Activated T-helper 17 cell treated with anti-CD3 and anti-CD28 coated beads, Interleukin-2, amount 50 U/mL, for 72 hours (primary cell): ENCODE measurements around the gene CRKL. TPM values are rescaled to one million over a fixed set of nuclear protein-coding genes. Genes with fewer than 3 reads are reported as not detected.

Source experiments
- ATAC-seq: fragments of 150-1000 bp; cut with Tn5 transposase; replicated peaks from 2 replicates; pipeline ENCODE4 v1.10.0; 2021; ENCODE audit warnings: mild to moderate bottlenecking, moderate library complexity
- H3K27ac Mint-ChIP-seq: one replicate; pipeline ENCODE4 v1.8.0; 2022; ENCODE audit warnings: mixed read lengths
- H3K27me3 Mint-ChIP-seq: one replicate; pipeline ENCODE4 v1.8.0; 2022; ENCODE audit warnings: mixed read lengths
- H3K36me3 Mint-ChIP-seq: one replicate; pipeline ENCODE4 v1.8.0; 2022; ENCODE audit warnings: low read depth, mild to moderate bottlenecking, mixed read lengths
- H3K4me1 Mint-ChIP-seq: one replicate; pipeline ENCODE4 v1.8.0; 2022; ENCODE audit warnings: mixed read lengths
- H3K4me3 Mint-ChIP-seq: one replicate; pipeline ENCODE4 v1.8.0; 2022; ENCODE audit warnings: mild to moderate bottlenecking, mixed read lengths
- H3K9me3 Mint-ChIP-seq: one replicate; pipeline ENCODE4 v1.8.0; 2022; ENCODE audit warnings: mixed read lengths
- total RNA-seq, 2 donors: library from RNA; stranded (reverse); gene quantifications; one replicate each; pipeline ENCODE4 v1.2.3, GENCODE V29; 2022

CRKL gene
- total RNA-seq, 2 donors from 2014 or later: 88.5 to 145 TPM

- Mint-ChIP-seq H3K4me1 (peaks cover 21% of the 10 kb centered on the region), H3K9me3 (no peaks in the 10 kb centered on the region), H3K27ac (no peak overlapping the region), H3K4me3 (no peak overlapping the region), H3K27me3 (no peaks in the 10 kb centered on the region), H3K36me3 (peaks cover 98% of the 10 kb centered on the region)
- no peak for ATAC-seq
Observed at GRCh38 chr22:20948450-20948849, 31.2 kb downstream of the CRKL start.

GRCh38 chr22:20948989-20949388 is 31.8 kb downstream of the CRKL start:
- peaks cover 17% of the 10 kb centered on the region for H3K4me1 Mint-ChIP-seq
- H3K27me3 Mint-ChIP-seq: no peaks in the 10 kb centered on the region
- peaks cover 98% of the 10 kb centered on the region for H3K36me3 Mint-ChIP-seq
- no peak overlapping the region for H3K27ac Mint-ChIP-seq
- H3K9me3 Mint-ChIP-seq: no peaks in the 10 kb centered on the region
- no peak for ATAC-seq
- no peak overlapping the region for H3K4me3 Mint-ChIP-seq

DNA sequence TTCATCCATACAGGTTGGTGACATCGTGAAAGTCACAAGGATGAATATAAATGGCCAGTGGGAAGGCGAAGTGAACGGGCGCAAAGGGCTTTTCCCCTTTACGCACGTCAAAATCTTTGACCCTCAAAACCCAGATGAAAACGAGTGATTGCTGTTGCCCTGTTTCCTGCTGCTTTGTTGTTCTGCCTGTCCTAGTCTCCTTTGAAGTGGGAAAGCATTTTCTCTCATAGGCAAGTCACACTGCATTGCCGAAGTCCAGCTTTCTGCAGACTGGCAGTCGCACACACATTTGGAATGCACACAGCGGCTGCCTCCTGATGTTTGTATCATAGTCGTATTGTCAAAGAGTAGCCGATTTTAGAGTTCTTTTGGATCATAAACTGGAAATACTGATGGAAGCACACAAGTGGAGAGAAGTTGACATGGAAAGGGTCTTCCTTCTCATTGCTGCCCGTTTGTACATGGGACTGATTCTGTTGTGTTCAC is 32.5 kb downstream of the CRKL start:
- Mint-ChIP-seq H3K27ac (no peak overlapping the region), H3K4me3 (no peak overlapping the region), H3K9me3 (no peaks in the 10 kb centered on the region)

DNA sequence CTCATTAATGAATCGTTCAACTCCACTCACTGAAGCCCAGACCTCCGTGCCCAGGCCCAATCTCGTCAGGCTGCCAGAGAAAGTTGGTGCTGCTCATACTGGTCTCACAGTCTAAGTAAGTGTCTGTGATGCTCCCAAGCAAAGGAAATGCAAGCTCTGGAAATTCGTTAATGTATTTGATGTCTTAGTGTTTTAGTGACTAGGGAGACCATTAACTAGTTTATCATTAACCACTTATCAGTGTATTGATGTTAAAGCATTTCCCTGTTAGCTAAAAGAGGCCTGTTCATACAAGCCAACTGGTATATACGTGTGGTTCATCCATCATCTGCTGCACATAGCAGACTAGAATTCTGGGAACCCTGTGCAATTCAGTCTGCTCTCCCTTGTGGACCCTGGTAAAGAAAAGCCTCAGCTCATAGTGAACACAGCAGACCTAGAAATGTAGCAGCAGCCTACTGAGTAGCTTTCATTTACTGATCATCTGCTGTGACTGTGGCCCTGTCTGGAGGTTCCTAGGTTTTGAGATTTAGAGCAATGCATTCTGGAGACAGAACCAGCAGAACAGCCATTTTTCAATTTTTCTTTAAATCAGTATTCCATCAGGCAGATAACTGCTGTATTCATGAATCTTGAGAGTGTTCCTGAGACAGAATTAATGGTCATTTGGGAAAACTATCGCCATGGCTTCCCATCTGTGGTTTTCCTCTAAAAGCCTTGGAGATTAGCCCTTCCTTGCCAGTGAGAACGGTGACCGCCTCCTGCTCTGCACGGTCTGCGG is 34.1 kb downstream of the CRKL start:
- ATAC-seq: no peak
- H3K9me3 Mint-ChIP-seq: no peaks in the 10 kb centered on the region
- no peaks in the 10 kb centered on the region for H3K27me3 Mint-ChIP-seq
- no peak overlapping the region for H3K4me3 Mint-ChIP-seq
- H3K4me1 Mint-ChIP-seq: peaks cover 5% of the 10 kb centered on the region
- no peak overlapping the region for H3K27ac Mint-ChIP-seq
- H3K36me3 Mint-ChIP-seq: peaks cover 84% of the 10 kb centered on the region

More for the DNA sequence above, 32.5 kb downstream of the CRKL start:
- H3K36me3 Mint-ChIP-seq: peaks cover 96% of the 10 kb centered on the region
- H3K4me1 Mint-ChIP-seq: peaks cover 17% of the 10 kb centered on the region
- ATAC-seq: no peak
- H3K27me3 Mint-ChIP-seq: no peaks in the 10 kb centered on the region

DNA sequence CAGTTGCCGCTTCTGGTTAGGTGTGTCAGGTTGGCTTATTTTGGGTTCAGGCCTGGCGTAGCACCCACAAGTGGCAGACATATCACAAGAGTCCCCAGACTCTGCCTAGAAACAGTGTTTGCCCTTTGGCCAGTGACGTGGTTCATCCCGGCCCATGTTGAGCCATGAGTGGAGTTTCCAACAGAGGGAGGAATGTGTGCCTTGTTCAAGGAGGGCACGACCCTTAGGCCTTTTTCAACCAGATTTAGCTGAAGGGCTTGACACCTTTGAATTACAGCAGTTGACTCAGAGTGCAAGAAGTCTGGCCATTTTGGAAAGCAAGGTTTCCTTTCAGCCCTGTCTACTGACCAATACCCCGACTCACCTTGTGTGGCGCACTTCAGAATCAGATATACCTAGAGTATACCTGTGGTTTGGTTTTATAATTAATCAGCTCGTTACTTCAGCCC is 34.7 kb downstream of the CRKL start:
- Mint-ChIP-seq H3K27ac (no peak overlapping the region), H3K27me3 (no peaks in the 10 kb centered on the region), H3K4me3 (no peak overlapping the region), H3K4me1 (no peaks in the 10 kb centered on the region), H3K36me3 (peaks cover 79% of the 10 kb centered on the region), H3K9me3 (no peaks in the 10 kb centered on the region)
- no peak for ATAC-seq

- Mint-ChIP-seq H3K9me3 (no peaks in the 10 kb centered on the region), H3K27me3 (no peaks in the 10 kb centered on the region), H3K4me3 (no peak overlapping the region), H3K4me1 (no peaks in the 10 kb centered on the region), H3K36me3 (peaks cover 72% of the 10 kb centered on the region), H3K27ac (no peak overlapping the region)
- ATAC-seq: no peak
Observed at GRCh38 chr22:20952544-20953341, 35.5 kb downstream of the CRKL start.

DNA sequence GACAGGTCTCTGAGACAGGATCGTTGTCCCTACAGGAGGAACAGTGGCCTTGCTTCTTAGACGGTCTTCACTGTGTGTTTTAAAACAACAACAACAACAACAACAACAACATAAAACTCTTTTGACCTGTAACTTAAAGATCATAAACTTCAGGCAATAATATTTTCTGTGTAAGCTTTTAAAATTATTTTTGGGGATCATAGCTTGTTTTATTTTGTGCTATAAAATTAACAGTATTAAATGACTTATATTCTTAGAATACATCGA is 36.1 kb downstream of the CRKL start:
- Mint-ChIP-seq H3K27ac (no peak overlapping the region), H3K4me3 (no peak overlapping the region), H3K36me3 (peaks cover 67% of the 10 kb centered on the region), H3K4me1 (no peaks in the 10 kb centered on the region), H3K27me3 (peaks cover 5% of the 10 kb centered on the region), H3K9me3 (no peaks in the 10 kb centered on the region)
- ATAC-seq: no peak

DNA sequence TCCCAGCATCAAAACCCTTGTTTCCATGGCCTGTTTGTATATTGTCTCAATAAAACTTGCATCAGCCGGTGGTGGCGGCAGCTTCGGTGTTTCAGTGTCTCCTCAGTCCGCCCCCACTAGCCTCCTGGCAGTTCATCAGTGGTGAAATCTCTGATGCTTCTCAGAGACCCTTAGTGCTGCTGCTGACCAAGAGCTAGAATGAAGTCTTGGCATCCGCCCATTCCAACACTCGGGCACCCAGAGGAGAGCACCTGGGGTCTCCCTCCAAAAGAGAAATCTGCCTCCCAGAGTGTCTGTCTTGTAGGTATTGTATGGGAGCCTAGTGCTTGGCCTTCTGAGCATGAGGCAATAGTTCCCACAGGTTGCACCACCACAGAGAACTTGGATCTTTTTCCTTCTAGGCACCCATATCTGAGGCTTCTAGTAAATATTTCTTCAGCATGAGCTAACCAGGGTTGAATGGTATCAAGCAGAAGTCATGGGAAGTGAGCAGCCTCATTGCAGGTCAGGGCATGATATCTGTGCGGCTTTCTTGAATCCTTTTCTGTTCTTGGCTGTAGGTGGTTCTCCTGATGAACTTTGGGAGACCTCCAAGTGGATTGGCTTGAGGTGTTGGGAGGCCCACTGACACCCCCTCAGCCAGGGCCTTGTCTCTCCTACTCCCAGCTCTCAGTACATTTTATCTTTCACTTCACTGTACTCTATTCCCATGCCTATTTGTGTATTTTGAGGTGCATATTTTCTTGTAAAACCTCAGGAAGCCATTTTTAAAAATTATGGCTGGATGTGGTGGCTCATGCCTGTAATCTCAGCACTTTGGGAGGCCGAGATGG is 36.7 kb downstream of the CRKL start:
- peaks cover 6% of the 10 kb centered on the region for H3K27me3 Mint-ChIP-seq
- no peak overlapping the region for H3K27ac Mint-ChIP-seq
- H3K36me3 Mint-ChIP-seq: peaks cover 61% of the 10 kb centered on the region
- ATAC-seq: no peak
- H3K4me1 Mint-ChIP-seq: no peaks in the 10 kb centered on the region
- H3K4me3 Mint-ChIP-seq: no peak overlapping the region
- no peaks in the 10 kb centered on the region for H3K9me3 Mint-ChIP-seq

GRCh38 chr22:20955548-20955947 is 38.3 kb downstream of the CRKL start:
- Mint-ChIP-seq H3K27ac (no peak overlapping the region), H3K27me3 (peaks cover 6% of the 10 kb centered on the region), H3K36me3 (peaks cover 44% of the 10 kb centered on the region), H3K9me3 (no peaks in the 10 kb centered on the region), H3K4me3 (no peak overlapping the region), H3K4me1 (no peaks in the 10 kb centered on the region)
- peak; percentile 28 for ATAC-seq

GRCh38 chr22:20956258-20957101 is 39.3 kb downstream of the CRKL start:
- Mint-ChIP-seq H3K36me3 (peaks cover 35% of the 10 kb centered on the region), H3K9me3 (no peaks in the 10 kb centered on the region), H3K4me1 (no peaks in the 10 kb centered on the region), H3K27me3 (peaks cover 6% of the 10 kb centered on the region), H3K27ac (no peak overlapping the region), H3K4me3 (peak overlapping the region; percentile 41)
- no peak for ATAC-seq

DNA sequence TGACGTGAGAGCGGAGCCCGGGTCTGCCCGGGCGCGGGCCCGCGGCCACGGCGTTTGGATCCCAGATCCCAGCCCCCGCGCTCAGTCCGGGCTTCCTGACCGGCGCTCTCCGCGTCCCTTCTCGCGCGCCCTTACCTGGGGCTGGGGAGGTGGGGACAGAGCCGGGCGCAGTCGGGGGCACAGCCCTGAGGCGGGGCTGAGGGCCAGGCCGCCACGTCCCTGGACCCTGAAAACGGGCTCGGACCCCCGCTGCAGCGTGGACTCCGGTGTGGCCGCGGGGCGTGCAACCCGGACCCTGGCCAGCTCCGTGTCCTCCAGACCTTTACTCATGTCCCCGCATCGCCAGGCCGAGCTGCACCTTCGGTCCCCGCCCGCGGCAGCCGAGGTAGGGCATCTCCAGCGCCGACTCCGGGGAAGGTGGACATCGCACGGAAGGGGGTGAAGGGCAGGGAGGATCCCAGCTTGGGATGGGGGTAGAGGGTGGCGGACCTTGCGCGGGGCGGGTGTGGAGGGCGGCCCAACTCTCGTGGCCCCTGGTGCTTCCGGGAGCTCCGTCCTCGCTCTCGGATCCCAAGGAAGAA is 40.0 kb downstream of the CRKL start:
- ATAC-seq: no peak
- peaks cover 28% of the 10 kb centered on the region for H3K36me3 Mint-ChIP-seq
- no peak overlapping the region for H3K27ac Mint-ChIP-seq
- H3K9me3 Mint-ChIP-seq: no peaks in the 10 kb centered on the region
- no peaks in the 10 kb centered on the region for H3K4me1 Mint-ChIP-seq
- H3K4me3 Mint-ChIP-seq: peak overlapping the region; percentile 41
- peaks cover 6% of the 10 kb centered on the region for H3K27me3 Mint-ChIP-seq

DNA sequence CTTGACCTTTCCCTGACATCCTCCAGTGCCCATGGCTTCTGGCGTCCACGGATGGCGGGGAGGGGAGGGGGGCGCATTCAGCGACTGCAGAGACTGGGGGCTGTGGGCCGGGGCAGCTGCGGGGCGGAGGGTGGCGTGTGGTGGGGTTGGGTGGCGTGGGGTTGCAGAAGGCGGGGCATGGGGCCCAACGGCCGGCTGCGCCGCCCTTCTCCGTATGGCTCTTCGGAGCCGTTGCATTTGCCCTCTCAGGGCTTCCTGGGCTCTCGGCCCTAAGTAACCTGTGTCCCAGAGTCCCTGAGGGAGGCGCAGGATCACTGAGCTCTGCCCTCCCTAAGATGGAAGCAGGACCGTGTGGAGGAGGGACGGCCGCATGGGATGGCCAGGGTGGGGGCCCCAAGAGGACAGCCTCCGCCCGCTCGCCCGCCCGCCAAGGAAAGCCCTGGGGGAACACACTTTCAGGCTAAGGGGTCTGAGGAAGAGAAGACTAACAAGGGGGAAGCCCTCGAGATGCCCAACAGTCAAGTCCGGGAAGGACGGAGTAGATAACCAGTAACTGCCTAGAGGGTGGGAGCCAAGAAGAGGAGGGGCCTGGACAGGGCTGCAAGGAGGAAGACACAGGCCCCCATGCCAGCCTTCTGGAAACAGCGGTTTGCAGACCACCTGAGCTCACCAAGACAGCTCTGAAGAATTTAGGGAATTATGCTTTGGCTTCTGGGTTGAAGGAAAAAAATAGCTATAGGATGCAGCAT is 40.6 kb downstream of the CRKL start:
- Mint-ChIP-seq H3K4me1 (no peaks in the 10 kb centered on the region), H3K36me3 (peaks cover 21% of the 10 kb centered on the region), H3K9me3 (no peaks in the 10 kb centered on the region), H3K4me3 (peak overlapping the region; percentile 33), H3K27ac (no peak overlapping the region), H3K27me3 (peaks cover 6% of the 10 kb centered on the region)
- no peak for ATAC-seq
